ENCODE data around the gene ATG16L1.

Gene ATG16L1

GRCh38 chr2:233342301-233342700 is 90.8 kb downstream of the ATG16L1 start:
- no peak for DNase-seq (ENCODE audit: low read depth)
- H3K4me3 ChIP-seq (ENCODE audit: low read depth, low read length), result no peak overlapping the region
- TF ChIP-seq CTCF (conservative IDR thresholded peaks at IDR 0.05; ENCODE audit: low read depth, low read length), result no peak

GRCh38 chr2:233343171-233343705 is 91.8 kb downstream of the ATG16L1 start:
- TF ChIP-seq CTCF (conservative IDR thresholded peaks at IDR 0.05; ENCODE audit: low read depth, low read length), result no peak
- H3K4me3 ChIP-seq (ENCODE audit: low read depth, low read length), result no peak overlapping the region
- DNase-seq (ENCODE audit: low read depth), result no peak
